HUES6 (cell line): ENCODE measurements around the gene ADAMTS7.
"Not testable (repeated sequence)": the region's sequence is repeated elsewhere in the genome, so short reads cannot be mapped to it uniquely, and the experiment has no call there.

Source experiments
- H3K27ac ChIP-seq: 2 replicates; pipeline ENCODE4 v1.7.0; 2013; ENCODE audit warnings: low read depth, mild to moderate bottlenecking, low read length, inconsistent platforms
- H3K27me3 ChIP-seq: 2 replicates; pipeline ENCODE4 v1.6.1; 2013; ENCODE audit warnings: low read length; ENCODE audit not compliant: control insufficient read depth, insufficient read depth
- H3K36me3 ChIP-seq: 2 replicates; pipeline ENCODE4 v1.6.1; 2013; ENCODE audit warnings: low read length; ENCODE audit not compliant: control insufficient read depth, insufficient read depth
- H3K4me1 ChIP-seq: 2 replicates; pipeline ENCODE4 v1.6.1; 2013; ENCODE audit warnings: low read length; ENCODE audit not compliant: control insufficient read depth, insufficient read depth
- H3K4me3 ChIP-seq: 2 replicates; pipeline ENCODE4 v1.5.1; 2013; ENCODE audit warnings: low read depth, low read length
- H3K9ac ChIP-seq: one replicate; pipeline ENCODE4 v1.6.1; 2013; ENCODE audit warnings: mild to moderate bottlenecking, low read length
- H3K9me3 ChIP-seq: 2 replicates; pipeline ENCODE4 v1.6.1; 2013; ENCODE audit warnings: low read depth, low read length; ENCODE audit not compliant: control insufficient read depth, insufficient read depth

The ADAMTS7 gene

DNA sequence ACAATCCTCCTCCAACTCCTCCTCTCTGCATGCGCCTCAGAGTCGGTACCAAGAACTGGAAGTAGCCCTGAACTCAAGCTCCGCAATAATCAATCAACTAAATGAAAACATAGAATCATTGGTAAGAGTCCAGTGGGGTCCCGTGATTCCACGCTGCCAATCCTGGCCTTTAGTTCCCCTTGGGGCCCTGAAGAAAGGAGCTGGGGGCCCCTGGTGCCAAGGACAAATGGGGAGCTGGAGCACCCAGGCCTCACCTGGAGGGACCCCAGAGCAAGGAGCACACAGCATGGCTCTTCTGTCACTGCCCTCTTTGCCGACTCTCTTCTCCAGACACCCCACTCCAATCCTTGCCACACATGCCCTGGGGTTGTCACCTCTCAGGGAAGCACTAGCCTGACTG lies 80.3 kb downstream of the ADAMTS7 start:
- Histone ChIP-seq H3K36me3 (no peaks in the 10 kb centered on the region), H3K4me1 (peaks cover 9% of the 10 kb centered on the region), H3K27ac (no peak overlapping the region), H3K9ac (no peak overlapping the region), H3K4me3 (no peak overlapping the region), H3K27me3 (no peaks in the 10 kb centered on the region), H3K9me3 (no peaks in the 10 kb centered on the region)

DNA sequence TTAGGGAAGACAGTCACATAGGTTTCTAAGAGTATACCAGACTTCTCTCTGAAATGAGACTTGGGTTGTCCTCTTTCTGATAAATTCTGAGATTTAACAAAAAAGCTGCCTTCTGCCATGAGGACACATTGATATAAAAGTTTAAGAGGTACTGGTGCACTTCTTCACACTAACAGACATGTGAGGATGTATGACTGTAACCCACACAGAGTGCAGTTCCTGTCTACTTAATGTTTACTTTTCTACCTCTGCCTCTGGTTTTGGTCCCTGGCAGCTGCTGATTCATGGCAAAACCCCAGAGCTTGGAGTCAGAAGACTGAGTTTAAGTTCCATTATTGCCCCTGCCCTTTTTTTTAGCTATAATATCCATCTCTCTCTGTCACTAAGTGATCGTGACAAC lies 82.8 kb downstream of the ADAMTS7 start:
- H3K9ac ChIP-seq, H3K27me3 ChIP-seq, H3K4me3 ChIP-seq, H3K27ac ChIP-seq, H3K36me3 ChIP-seq, H3K9me3 ChIP-seq, H3K4me1 ChIP-seq: not testable (repeated sequence)

DNA sequence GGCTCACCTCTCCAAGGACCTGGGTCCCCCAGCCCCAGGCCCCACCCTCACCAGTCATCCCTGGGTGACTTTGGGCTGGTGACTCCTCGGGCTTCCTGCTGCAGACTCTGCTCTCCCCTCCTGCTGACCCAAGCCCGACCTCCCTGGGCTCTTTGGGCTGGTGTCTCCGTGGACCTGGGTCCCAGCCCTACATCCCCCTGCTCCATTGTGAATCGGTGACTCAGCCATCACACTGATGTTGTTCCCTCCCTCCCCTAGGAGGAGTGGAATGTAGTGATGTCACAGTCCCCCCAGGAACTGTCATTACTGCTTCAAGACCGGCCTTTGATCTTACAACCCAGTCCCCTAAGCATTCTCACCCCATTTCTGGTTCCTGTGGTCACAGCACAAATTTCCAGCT lies 83.7 kb downstream of the ADAMTS7 start:
- Histone ChIP-seq H3K9ac (no peak overlapping the region), H3K4me3 (peak overlapping the region; percentile 34; the same call in 1 of the 2 replicates), H3K9me3 (no peaks in the 10 kb centered on the region), H3K36me3 (no peaks in the 10 kb centered on the region), H3K27me3 (no peaks in the 10 kb centered on the region), H3K4me1 (peaks cover 9% of the 10 kb centered on the region), H3K27ac (no peak overlapping the region; the same call in 1 of the 2 replicates)

DNA sequence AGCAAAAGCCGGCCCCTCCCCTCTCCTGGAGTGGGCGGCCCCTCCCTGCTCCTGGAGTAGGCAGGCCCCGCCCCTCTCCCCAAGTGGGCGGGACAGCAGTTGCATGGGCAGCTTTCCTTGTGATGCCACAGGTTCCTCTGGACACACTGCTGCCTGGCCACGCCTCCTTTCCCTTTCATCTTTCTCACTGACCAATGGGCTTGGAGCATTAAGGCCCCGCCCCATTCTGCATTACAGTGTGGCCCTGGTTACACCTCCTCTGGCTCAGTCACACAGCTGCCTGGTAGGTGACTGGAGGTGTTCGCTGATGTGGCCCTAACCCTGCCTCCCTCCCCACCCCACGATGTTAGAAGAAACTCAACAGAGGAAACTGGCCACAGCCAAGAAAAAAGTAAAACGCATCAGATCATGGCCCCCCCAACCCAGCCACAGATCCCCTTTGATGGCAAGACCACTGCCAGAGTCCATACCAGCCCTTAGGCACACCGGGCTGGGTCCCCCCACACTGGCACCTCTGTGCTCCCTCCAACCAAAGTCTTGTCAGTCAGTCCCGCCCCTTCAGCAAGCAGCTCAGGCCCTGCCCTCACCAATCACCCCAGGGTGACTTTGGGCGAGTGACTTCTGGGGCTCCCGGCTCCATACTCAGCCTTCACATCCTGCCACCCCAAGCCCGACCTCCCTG lies 84.3 kb downstream of the ADAMTS7 start:
- H3K4me1 ChIP-seq, result peaks cover 9% of the 10 kb centered on the region
- H3K4me3 ChIP-seq, result peak overlapping the region; percentile 34; the same call in 1 of the 2 replicates
- no peaks in the 10 kb centered on the region for H3K27me3 ChIP-seq
- H3K9me3 ChIP-seq, result no peaks in the 10 kb centered on the region
- H3K27ac ChIP-seq, result no peak overlapping the region; the same call in 1 of the 2 replicates
- no peak overlapping the region for H3K9ac ChIP-seq
- no peaks in the 10 kb centered on the region for H3K36me3 ChIP-seq

DNA sequence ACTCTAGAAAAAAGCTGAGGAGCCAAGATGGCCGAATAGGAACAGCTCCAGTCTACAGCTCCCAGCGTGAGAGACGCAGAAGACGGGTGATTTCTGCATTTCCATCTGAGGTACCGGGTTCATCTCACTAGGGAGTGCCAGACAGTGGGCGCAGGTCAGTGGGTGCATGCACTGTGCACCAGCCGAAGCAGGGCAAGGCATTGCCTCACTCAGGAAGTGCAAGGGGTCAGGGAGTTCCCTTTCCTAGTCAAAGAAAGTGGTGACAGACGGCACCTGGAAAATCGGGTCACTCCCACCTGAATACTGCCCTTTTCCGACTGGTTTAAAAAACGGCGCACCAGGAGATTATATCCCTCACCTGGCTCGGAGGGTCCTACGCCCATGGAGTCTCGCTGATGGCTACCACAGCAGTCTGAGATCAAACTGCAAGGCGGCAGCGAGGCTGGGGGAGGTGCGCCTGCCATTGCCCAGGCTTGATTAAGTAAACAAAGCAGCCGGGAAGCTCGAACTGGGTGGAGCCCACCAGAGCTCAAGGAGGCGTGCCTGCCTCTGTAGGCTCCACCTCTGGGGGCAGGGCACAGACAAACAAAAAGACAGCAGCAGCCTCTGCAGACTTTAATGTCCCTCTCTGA lies 91.3 kb downstream of the ADAMTS7 start:
- H3K4me3 ChIP-seq, result peak overlapping the region; percentile 23; the same call in 1 of the 2 replicates
- not testable (repeated sequence) for H3K36me3 ChIP-seq, H3K27ac ChIP-seq, H3K27me3 ChIP-seq, H3K9me3 ChIP-seq, H3K9ac ChIP-seq, H3K4me1 ChIP-seq

DNA sequence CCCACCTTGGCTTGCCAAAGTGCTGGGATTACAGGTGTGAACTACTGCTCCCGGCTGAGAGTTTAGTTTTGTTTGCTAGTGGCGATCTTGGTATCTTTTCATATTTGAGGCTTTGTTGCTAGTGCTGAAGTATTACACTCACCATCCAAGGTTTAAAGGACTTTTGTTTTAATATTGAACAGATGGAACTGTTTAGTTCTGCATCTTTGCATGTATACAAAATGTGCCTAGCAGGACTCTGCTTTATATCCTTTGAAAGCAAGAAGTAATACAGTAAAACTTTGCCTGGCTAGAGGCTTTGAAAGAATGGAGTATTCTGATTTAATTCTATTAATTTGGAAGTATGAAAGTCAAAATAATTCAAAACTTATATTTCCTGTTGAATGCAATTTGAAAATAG lies 92.4 kb downstream of the ADAMTS7 start:
- no peak overlapping the region for H3K27ac ChIP-seq
- no peak overlapping the region for H3K9ac ChIP-seq
- H3K9me3 ChIP-seq, result peaks cover 11% of the 10 kb centered on the region
- H3K36me3 ChIP-seq, result no peaks in the 10 kb centered on the region
- no peaks in the 10 kb centered on the region for H3K4me1 ChIP-seq
- H3K4me3 ChIP-seq, result no peak overlapping the region
- H3K27me3 ChIP-seq, result no peaks in the 10 kb centered on the region

DNA sequence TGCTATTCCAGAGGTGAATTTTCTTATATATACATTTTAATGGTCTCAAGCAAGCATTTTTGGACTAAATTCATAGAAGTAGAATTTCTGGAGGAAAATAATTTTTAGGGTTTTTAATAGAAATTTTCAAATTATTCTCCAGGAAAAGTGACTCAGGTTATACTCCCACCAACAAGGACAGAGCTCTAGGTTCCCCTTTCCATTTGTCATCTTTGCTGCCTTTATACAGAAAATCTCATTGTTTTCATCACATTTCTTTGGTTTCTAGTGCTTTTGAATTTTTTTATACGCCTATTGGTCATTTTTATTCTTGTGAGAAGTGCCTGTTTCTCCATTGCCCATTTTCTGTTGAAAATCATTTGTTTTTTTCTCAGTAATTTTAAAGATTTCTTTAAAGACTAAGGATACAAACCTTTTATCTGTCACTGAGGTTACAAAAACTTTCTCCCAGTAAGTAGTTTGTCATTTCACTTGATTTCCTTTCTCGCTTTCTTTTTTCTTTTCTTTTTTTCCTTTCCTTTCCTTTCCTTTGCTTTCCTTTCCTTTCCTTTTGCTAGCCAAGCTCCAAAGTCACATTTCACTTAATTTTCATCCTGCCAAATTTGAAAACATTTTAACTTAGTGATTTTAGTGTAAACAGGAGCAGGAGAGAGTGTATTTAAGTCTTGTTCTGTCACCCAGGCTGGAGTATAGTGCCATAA lies 93.2 kb downstream of the ADAMTS7 start:
- H3K27ac ChIP-seq, result no peak overlapping the region
- no peaks in the 10 kb centered on the region for H3K36me3 ChIP-seq
- no peaks in the 10 kb centered on the region for H3K4me1 ChIP-seq
- no peaks in the 10 kb centered on the region for H3K27me3 ChIP-seq
- H3K9ac ChIP-seq, result no peak overlapping the region
- H3K4me3 ChIP-seq, result no peak overlapping the region
- peaks cover 18% of the 10 kb centered on the region for H3K9me3 ChIP-seq

DNA sequence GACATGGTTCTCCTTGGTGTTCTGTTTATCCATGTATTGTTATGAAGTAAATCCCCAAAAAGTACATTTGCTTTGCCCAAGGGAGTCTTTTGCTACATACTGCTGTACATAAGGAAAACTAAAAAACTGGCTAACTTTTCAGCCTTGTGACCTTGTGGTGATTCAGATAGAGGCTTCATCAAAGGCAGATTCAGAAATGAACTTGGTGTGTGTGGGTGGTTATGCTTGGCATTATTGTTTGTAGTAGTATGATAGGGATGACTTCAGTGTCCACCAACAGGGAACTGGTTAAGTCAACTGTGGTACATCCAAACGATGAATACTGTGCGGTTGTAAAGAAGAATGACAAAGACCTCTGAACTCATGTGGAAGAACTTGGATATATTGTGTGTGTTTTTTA lies 94.6 kb downstream of the ADAMTS7 start:
- H3K4me3 ChIP-seq, result no peak overlapping the region
- H3K27ac ChIP-seq, result no peak overlapping the region
- no peaks in the 10 kb centered on the region for H3K4me1 ChIP-seq
- H3K9me3 ChIP-seq, result peaks cover 23% of the 10 kb centered on the region
- H3K27me3 ChIP-seq, result no peaks in the 10 kb centered on the region
- no peak overlapping the region for H3K9ac ChIP-seq
- H3K36me3 ChIP-seq, result no peaks in the 10 kb centered on the region

DNA sequence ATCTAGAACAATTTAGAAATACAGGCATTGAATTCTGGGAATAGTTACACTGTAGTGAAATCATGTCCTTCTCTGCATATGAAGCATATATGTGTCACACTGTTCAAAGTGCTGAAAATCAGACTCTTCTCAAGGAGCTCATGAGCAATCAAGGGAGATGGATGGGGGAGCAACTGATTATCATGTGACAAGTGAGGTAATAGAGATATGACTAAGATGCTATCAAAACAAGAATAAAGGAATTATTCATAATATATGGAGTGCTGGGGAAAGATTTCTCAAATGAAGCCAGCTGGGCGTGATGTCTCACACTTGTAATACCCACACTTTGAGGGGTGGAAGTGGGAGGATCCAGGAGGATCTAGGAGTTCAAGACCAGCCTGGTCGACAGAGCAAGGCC lies 95.3 kb downstream of the ADAMTS7 start:
- Histone ChIP-seq H3K36me3 (no peaks in the 10 kb centered on the region), H3K9me3 (peaks cover 23% of the 10 kb centered on the region), H3K27me3 (no peaks in the 10 kb centered on the region), H3K4me1 (no peaks in the 10 kb centered on the region), H3K27ac (no peak overlapping the region), H3K9ac (no peak overlapping the region), H3K4me3 (no peak overlapping the region)

DNA sequence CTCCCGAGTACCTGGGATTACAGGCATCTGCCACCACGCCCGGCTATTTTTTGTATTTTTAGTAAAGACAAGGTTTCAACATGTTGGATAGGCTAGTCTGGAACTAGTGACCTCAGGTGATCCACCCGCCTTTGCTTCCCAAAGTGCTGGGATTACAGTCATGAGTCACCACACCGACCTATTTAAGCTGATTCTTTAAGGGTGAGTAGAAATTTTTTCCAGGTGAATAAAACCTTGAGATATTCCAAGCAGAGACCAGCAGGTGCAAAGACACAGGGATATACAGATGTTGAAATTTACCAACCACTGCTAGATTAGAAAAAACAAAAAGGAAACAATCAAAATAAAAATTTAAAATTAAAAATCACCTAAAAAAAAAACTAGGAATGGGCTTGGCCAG lies 95.8 kb downstream of the ADAMTS7 start:
- H3K9me3 ChIP-seq, result peaks cover 23% of the 10 kb centered on the region
- no peak overlapping the region for H3K27ac ChIP-seq
- H3K36me3 ChIP-seq, result no peaks in the 10 kb centered on the region
- H3K9ac ChIP-seq, result no peak overlapping the region
- H3K4me1 ChIP-seq, result no peaks in the 10 kb centered on the region
- peaks cover 2% of the 10 kb centered on the region; the same call in 1 of the 2 replicates for H3K27me3 ChIP-seq
- no peak overlapping the region for H3K4me3 ChIP-seq

DNA sequence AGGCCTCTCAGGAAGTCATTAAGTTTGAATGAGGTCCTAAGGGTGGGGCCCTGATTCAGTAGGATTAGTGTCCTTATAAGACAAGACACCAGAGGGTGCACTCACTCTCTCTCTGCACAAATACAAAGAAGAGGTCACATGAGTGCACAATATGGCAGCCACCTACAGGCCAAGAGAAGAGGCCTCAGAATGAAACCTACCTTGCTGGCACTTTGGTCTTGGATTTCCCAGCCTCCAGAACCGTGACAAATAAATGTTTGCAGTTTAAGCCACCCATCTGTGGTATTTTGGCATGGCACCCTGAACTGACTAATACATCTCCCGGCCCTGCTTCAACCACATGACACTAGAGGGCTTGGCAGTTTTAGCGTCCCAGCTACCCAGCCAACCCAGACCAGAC lies 96.4 kb downstream of the ADAMTS7 start:
- H3K27me3 ChIP-seq, result peaks cover 6% of the 10 kb centered on the region
- H3K9ac ChIP-seq, result no peak overlapping the region
- H3K4me1 ChIP-seq, result no peaks in the 10 kb centered on the region
- peaks cover 23% of the 10 kb centered on the region for H3K9me3 ChIP-seq
- no peaks in the 10 kb centered on the region for H3K36me3 ChIP-seq
- H3K4me3 ChIP-seq, result no peak overlapping the region
- H3K27ac ChIP-seq, result no peak overlapping the region
